Caki2 (cell line): ENCODE data around the gene DEPDC5. TPM values are rescaled to one million over a fixed set of nuclear protein-coding genes. Genes with fewer than 3 reads are reported as not detected.

ENCODE experiments used
- DNase-seq: peaks from one replicate; pipeline ENCODE4 v3.0.0-alpha.2; 2015; ENCODE audit warnings: low read depth
- in situ Hi-C: cut with HindIII; loops from 2 replicates; pipeline ENCODE4 v1.10.0; 2016; ENCODE audit warnings: low sequenced_read_pairs, low pct_unique_long_range_greater_than_20kb, mixed read lengths
- total RNA-seq: library from RNA; depleted of rRNA; stranded (reverse); fragments of >200 nt; shearing (Covaris generic); gene quantifications from 2 replicates; pipeline ENCODE4 v1.2.3, GENCODE V29; 2014; ENCODE audit warnings: low replicate concordance; rRNA removed

The DEPDC5 gene
- total RNA-seq, 1 experiment from 2014 or later: 7.3 TPM

DNA sequence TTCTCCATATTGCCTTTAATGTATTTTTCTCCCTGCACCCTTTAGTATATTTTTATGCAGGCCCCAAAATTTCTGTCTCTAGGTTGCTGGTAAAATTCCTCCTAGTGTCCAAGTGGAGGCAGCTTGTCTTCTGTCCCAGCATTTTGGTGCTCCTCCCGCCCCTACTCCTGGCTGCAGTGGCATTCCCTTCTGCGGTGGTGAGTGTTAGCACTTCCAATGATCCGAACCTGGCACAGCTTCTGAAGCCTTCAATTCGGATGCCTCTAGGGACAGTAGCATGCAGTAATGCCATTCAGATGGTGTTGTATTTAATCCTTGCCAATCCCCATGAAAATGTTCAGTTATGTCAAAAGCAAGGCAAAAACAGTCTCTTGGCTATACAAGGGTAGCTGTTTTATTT is 196.4 kb downstream of the DEPDC5 start:
- in situ Hi-C loops: loop anchor here (25.0 kb wide), 1 partner anchor 238 kb away; no protein-coding TSS in a partner anchor
- no peak for DNase-seq

DNA sequence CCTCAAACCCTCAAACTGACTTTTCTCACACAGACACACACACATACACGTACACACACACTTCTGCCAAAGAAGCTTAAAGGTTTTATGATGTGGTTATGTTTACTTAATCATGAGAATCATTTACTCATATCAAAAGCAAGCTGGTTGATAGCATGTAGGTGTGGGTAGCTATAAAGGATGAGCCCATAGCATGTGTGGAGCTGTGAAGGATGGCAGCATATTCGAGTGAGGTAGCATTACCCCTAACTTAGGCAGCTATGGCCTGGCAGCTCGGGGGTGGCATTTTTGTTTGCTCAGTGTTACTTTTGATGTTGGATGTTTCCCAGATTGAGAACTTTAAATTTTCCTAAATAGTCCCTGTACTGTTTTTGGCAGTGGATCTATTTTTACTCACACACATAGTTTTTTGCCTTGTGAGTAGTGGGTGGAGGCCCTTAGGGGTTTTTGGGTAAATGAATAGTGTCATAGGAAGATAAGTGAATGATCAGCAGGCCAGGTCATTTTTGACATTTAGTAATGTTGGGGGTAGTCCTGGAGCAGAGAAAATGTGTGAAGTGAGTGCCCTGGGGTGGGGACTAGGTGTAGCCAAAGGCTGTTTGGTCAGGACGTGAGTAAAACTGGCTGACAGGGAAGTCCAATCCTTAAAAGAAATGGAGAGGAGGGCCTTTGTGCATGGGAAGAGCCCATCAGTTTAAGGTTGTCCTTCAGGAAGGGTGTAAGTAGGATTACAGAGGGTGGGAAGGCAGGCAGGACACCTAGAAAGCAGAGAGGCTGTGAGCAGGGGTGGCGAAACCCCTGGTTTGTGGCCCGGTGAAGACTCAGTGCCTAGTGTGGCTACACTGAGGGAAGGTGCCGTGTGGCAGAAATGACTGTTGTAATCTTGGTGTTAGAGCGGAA is 197.6 kb downstream of the DEPDC5 start:
- in situ Hi-C loops: loop anchor here (25.0 kb wide), 1 partner anchor 239 kb away; no protein-coding TSS in a partner anchor
- DNase-seq: no peak

DNA sequence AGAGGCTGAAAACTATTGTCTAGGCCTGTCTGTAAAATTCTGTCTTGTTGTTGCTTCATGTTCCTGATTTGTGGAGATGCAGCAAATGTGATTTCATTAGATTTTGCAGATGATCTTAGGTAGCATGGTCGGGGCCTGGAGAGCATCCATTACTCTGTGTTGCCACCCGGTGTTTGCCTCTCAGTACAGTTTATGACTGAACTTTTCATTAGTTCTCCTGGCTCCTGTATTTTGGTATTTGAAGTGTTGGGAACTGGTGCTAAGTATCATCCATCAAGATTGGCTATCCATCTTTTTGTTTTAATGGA is 198.2 kb downstream of the DEPDC5 start:
- in situ Hi-C loops: loop anchor here (25.0 kb wide), 1 partner anchor 240 kb away; no protein-coding TSS in a partner anchor
- DNase-seq: no peak

DNA sequence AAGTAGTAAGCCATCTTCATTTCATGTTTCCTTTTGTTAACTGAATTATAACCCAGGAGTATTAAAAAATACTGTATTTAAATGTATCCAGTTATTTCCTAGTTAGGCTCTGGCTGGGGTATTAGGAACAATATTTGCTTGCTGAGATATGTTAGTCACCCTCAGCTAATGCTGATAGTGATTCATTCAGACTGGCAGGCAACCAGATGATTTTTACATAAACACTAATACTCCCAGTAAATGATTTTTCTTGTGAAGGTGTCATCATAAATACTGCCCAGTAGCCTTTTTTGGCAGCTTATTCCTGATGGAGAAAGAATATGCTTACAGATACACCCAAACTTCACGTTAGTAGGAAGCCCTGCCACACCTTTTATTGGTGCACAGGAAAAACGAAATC is 198.7 kb downstream of the DEPDC5 start:
- DNase-seq: peak; percentile 54
- in situ Hi-C loops: loop anchor here (25.0 kb wide), 1 partner anchor 240 kb away; no protein-coding TSS in a partner anchor

DNA sequence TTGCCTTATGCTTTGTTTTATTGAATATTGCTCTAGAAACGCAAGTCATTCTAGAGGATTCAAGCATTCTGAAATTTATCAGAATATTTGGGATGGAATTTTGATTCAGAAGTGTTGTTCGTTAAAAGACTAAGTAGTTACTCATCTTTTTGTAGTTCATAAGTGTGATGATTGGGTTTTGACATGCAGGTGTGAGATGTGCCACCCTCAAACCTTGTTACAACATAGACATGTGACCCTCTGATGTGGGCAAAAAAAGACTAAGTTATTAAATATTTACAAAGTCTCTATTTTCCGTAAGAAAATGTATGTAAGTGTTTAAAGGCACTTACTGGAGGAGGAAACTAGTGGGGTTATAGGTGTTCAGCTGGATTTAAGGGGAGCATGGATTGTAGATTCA is 199.4 kb downstream of the DEPDC5 start:
- in situ Hi-C loops: loop anchor here (25.0 kb wide), 1 partner anchor 241 kb away; no protein-coding TSS in a partner anchor
- DNase-seq: no peak

DNA sequence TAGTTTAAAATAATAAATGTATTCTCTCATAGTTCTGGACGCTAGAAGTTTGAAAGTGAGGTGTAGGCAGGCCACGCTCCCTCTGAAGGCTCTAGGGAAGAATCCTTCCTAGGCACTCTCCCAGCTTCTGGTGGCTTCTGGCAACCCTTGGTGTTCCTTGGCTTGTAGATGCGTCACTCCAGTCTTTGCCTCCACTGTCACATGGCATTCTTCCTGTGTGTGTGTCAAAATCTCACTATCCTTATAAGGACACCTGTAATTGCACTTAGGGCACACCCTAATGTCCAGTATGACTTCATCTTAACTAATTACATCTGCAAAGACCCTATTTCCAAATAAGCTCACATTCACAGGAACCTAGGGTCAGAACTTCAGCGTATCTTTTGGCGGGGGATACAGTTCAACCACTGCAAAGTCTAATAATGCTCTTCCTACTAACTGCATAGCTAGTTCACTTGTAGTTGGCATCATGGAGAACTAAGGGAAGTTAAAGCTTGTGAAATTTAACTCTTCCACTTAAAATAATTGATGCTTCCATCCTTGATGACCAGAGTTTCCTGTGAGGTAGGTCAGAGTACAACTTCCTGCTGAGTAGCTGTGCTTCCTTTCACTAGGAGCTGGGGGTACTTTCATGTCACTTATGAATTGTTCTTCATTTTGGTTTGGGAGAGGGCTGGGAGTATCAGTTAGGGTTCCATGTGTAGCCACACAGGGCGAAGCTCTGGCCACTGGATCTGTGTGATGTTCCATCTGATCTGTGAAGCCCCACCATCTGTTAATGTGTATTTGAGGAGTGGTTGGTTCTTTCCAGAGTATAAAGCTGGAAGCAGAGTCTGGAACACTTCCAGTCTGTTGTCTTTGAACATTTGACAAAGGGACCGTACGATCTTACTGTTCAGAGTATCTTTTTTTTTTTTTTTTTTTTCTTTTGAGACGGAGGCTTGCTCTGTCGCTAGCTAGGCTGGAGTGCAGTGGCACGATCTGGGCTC is 201.0 kb downstream of the DEPDC5 start:
- in situ Hi-C loops: loop anchor here (25.0 kb wide), 1 partner anchor 243 kb away; no protein-coding TSS in a partner anchor
- DNase-seq: no peak

DNA sequence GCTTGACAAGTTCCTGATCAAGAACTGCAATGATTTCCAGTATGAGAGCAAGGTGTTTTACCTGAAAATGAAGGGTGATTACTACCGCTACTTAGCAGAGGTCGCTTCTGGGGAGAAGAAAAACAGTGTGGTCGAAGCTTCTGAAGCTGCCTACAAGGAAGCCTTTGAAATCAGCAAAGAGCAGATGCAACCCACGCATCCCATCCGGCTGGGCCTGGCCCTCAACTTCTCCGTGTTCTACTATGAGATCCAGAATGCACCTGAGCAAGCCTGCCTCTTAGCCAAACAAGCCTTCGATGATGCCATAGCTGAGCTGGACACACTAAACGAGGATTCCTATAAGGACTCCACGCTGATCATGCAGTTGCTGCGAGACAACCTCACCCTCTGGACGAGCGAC is 202.5 kb downstream of the DEPDC5 start:
- in situ Hi-C loops: loop anchor here (25.0 kb wide), 1 partner anchor 244 kb away; no protein-coding TSS in a partner anchor
- DNase-seq: no peak

Other genes starting within 250 kb of the DEPDC5 start
- 74.7 and 91.5 TPM in 2 replicates for gene PISD, start 91.8 kb upstream of the DEPDC5 start, total RNA-seq
- gene PRR14L, start 3.9 kb upstream of the DEPDC5 start, total RNA-seq: 4.7 and 5.5 TPM in 2 replicates
- 142 and 169 TPM in 2 replicates for gene YWHAH, start 190.5 kb downstream of the DEPDC5 start, total RNA-seq